ENCODE results near the gene LIN7A.

DNA sequence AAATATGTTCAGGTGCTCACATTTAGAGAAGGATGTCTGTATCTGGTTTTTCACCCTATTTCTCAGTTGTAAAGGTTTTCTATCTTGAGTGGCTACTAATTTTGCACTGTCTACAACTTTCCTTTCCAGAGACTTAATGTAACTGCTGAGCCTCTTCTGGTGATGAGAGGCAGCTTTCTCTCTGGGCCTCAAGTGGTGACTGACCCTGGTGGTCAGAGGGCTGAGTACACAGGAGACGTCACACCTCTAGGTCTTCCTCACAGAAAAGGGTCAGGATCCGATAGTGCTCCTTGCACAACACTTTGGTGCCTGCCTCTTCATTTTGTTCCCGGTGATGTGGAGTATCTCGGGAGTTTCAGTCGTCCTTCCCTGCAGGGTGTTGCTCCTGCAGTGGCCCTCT lies 76.8 kb downstream of the LIN7A start:
- TF ChIP-seq, protein P1, sequence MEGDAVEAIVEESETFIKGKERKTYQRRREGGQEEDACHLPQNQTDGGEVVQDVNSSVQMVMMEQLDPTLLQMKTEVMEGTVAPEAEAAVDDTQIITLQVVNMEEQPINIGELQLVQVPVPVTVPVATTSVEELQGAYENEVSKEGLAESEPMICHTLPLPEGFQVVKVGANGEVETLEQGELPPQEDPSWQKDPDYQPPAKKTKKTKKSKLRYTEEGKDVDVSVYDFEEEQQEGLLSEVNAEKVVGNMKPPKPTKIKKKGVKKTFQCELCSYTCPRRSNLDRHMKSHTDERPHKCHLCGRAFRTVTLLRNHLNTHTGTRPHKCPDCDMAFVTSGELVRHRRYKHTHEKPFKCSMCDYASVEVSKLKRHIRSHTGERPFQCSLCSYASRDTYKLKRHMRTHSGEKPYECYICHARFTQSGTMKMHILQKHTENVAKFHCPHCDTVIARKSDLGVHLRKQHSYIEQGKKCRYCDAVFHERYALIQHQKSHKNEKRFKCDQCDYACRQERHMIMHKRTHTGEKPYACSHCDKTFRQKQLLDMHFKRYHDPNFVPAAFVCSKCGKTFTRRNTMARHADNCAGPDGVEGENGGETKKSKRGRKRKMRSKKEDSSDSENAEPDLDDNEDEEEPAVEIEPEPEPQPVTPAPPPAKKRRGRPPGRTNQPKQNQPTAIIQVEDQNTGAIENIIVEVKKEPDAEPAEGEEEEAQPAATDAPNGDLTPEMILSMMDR (IDR thresholded peaks at IDR 0.05) = no peak
- no peak for TF ChIP-seq POLR2A (IDR thresholded peaks at IDR 0.05)

Measured in uterus (tissue), 2 donors.